Activated CD8-positive, alpha-beta T cell treated with anti-CD3 and anti-CD28 coated beads for 36 hours (primary cell): Measurements from ENCODE around the gene DLG2. TPM values are rescaled to one million over a fixed set of nuclear protein-coding genes. Genes with fewer than 3 reads are reported as not detected.

Experiments
- ATAC-seq: fragments of 200-7000 bp; cut with Tn5 transposase; one replicate; pipeline ENCODE4 v1.10.0; 2021; ENCODE audit warnings: mild to moderate bottlenecking, moderate library complexity
- CTCF ChIA-PET: fragments of 350-600 bp; sonication (Branson Sonifier 250); formaldehyde crosslinking; loops from one replicate; lab custom pipeline; 2021; ENCODE audit warnings: antibody characterized with exemption; lab: Charles Lee
- POLR2A ChIA-PET: fragments of 350-600 bp; sonication (Branson Sonifier 250); formaldehyde crosslinking; loops from one replicate; lab custom pipeline; 2021; ENCODE audit warnings: antibody characterized with exemption; lab: Charles Lee
- DNase-seq: peaks from one replicate; pipeline ENCODE4 v3.0.0-alpha.2; 2020
- H3K27ac Mint-ChIP-seq: one replicate; pipeline ENCODE4 v1.8.0; 2021; ENCODE audit warnings: mild to moderate bottlenecking, mixed read lengths
- H3K27me3 Mint-ChIP-seq: one replicate; pipeline ENCODE4 v1.8.0; 2021; ENCODE audit warnings: mixed read lengths
- H3K36me3 Mint-ChIP-seq: one replicate; pipeline ENCODE4 v1.8.0; 2021; ENCODE audit warnings: low read depth, mixed read lengths
- H3K4me1 Mint-ChIP-seq: one replicate; pipeline ENCODE4 v1.8.0; 2021; ENCODE audit warnings: low read depth, mixed read lengths
- H3K4me3 Mint-ChIP-seq: one replicate; pipeline ENCODE4 v1.8.0; 2021; ENCODE audit warnings: mild to moderate bottlenecking, moderate library complexity, mixed read lengths
- H3K9me3 Mint-ChIP-seq: one replicate; pipeline ENCODE4 v1.8.0; 2021; ENCODE audit warnings: mixed read lengths
- CTCF ChIP-seq: fragments of 200-600 bp; IDR thresholded peaks from one replicate; pipeline ENCODE4 v1.8.0; 2022; ENCODE audit warnings: antibody characterized with exemption, mild to moderate bottlenecking
- intact Hi-C: fragments of 100-400 bp; cut with micrococcal nuclease; formaldehyde crosslinking; loops from one replicate; pipeline ENCODE4 v1.10.0; 2022
- total RNA-seq, 2 experiments: library from RNA; stranded (reverse); gene quantifications; one replicate each; pipeline ENCODE4 v1.2.3, GENCODE V29; 2021

DLG2 gene
- total RNA-seq, 2 experiments from 2014 or later, result 2.2 to 2.6 TPM

DNA sequence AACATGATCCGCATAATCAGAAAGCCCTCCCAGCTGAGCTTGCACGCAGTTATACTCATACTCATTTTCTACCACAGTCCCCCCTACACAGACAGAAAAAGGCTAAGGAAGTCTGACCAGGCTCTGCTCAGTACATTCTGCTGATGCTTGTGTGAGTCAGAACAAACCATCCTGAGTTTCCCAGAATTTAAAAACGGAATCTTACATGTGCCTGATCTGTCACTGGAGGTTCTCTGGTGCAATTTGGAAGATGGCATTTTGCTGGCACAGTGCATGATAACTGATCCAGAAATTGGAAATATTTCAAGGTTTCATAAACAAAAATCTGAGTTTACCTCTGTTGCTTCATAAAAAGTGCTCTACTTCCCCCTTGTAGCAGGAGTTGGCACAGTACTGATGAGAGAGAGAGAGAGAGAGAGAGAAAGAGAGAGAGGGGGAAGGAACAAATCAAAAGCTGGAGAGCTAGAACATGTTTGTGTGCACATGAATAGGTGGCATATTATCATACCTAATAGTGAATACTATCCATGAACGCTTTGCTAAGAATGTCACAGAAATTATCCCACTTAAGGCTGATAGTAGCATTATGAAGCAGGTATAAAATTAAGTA, 1085.3 kb downstream of the DLG2 start:
- Mint-ChIP-seq H3K36me3 (no peaks in the 10 kb centered on the region), H3K27me3 (no peaks in the 10 kb centered on the region), H3K4me1 (no peaks in the 10 kb centered on the region), H3K4me3 (no peak overlapping the region), H3K9me3 (peaks cover 7% of the 10 kb centered on the region), H3K27ac (no peak overlapping the region)
- no peak for ATAC-seq
- ChIA-PET CTCF (no interaction called here), POLR2A (no interaction called here)
- intact Hi-C loops, result no loop called here
- TF ChIP-seq CTCF, result no peak
- DNase-seq, result no peak

DNA sequence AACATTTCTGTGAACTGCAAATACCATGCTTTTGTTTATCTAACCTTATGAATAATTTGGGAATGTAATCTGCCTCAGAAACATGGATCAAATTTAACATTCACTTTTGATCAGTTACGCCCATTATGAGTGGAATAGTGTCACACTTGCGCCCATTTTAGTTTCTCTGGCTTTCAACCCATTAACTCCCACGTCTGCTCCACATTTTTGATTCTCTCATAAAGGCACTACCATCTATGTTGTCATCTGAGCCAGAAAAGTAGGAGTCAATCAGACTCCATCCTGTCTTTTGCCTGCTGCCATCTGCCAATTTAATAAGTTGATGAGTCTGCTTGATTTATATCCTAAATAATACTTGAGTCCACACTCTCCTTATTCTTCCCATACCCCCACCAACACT, 1090.7 kb downstream of the DLG2 start:
- no peaks in the 10 kb centered on the region for H3K4me1 Mint-ChIP-seq
- TF ChIP-seq CTCF, result no peak
- no peak for ATAC-seq
- H3K36me3 Mint-ChIP-seq, result no peaks in the 10 kb centered on the region
- ChIA-PET POLR2A (no interaction called here), CTCF (no interaction called here)
- peaks cover 8% of the 10 kb centered on the region for H3K9me3 Mint-ChIP-seq
- H3K27me3 Mint-ChIP-seq, result no peaks in the 10 kb centered on the region
- DNase-seq, result no peak
- H3K4me3 Mint-ChIP-seq, result no peak overlapping the region
- intact Hi-C loops, result no loop called here
- no peak overlapping the region for H3K27ac Mint-ChIP-seq

DNA sequence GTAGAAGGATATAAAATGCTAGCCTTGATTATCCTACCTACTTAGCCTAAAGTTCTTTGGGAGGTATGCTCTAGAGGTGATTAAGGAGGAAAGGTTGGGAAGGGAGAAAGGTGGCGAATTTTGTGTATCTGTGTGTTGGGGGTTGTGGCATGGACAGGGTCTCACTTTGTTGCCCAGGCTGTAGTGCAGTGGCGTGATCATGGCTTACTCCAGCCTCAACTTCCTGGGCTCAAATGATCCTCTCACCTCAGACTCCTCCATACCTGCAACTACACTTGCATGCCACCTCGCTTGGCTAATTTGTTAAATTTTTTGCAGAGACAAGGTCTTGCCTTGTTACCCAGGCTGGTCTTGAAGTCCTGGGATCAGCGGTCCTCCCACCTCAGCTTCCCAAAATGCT, 1094.8 kb downstream of the DLG2 start:
- no peaks in the 10 kb centered on the region for H3K27me3 Mint-ChIP-seq
- DNase-seq (no peak), ATAC-seq (no peak)
- no peak overlapping the region for H3K4me3 Mint-ChIP-seq
- H3K4me1 Mint-ChIP-seq, result no peaks in the 10 kb centered on the region
- no peak overlapping the region for H3K27ac Mint-ChIP-seq
- peaks cover 9% of the 10 kb centered on the region for H3K9me3 Mint-ChIP-seq
- intact Hi-C loops, result no loop called here
- TF ChIP-seq CTCF, result no peak
- H3K36me3 Mint-ChIP-seq, result no peaks in the 10 kb centered on the region
- ChIA-PET POLR2A (no interaction called here), CTCF (no interaction called here)

DNA sequence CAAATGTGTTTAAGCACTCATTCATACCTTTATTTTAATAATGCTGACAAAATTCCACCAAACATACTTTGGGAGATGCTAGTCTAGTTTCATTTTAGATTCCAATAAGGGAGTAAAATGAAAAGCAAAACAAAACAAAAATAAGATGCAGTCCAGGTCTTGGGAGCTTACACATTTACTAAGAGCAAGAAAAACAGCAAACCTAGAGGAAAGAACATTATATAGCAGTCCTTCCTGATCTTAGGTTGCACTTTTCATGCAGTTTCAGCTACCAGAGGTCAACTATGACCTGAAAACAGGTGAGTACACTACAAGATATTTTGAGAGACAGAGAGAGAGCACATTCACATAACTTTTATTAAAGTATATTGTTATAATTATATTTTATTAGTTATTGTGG, 1100.9 kb downstream of the DLG2 start:
- no peaks in the 10 kb centered on the region for H3K27me3 Mint-ChIP-seq
- TF ChIP-seq CTCF, result no peak
- CTCF ChIA-PET, result no interaction called here
- POLR2A ChIA-PET, result no interaction called here
- intact Hi-C loops, result no loop called here
- H3K4me1 Mint-ChIP-seq, result no peaks in the 10 kb centered on the region
- no peak for ATAC-seq
- H3K36me3 Mint-ChIP-seq, result no peaks in the 10 kb centered on the region
- peaks cover 10% of the 10 kb centered on the region for H3K9me3 Mint-ChIP-seq
- no peak for DNase-seq
- H3K27ac Mint-ChIP-seq, result no peak overlapping the region
- no peak overlapping the region for H3K4me3 Mint-ChIP-seq

GRCh38 chr11:84524422-84525051, 1102.6 kb downstream of the DLG2 start:
- CTCF ChIA-PET, result interaction anchor here (1.2 kb wide), 1 partner anchor 140 kb away, joined by 3 read pairs; no protein-coding TSS in a partner anchor
- H3K27me3 Mint-ChIP-seq, result no peaks in the 10 kb centered on the region
- POLR2A ChIA-PET, result no interaction called here
- ATAC-seq, result no peak
- TF ChIP-seq CTCF, result no peak
- H3K27ac Mint-ChIP-seq, result no peak overlapping the region
- H3K9me3 Mint-ChIP-seq, result peaks cover 9% of the 10 kb centered on the region
- no peaks in the 10 kb centered on the region for H3K4me1 Mint-ChIP-seq
- H3K4me3 Mint-ChIP-seq, result no peak overlapping the region
- intact Hi-C loops, result no loop called here
- no peak for DNase-seq
- no peaks in the 10 kb centered on the region for H3K36me3 Mint-ChIP-seq
